Measurements from ENCODE around the gene NPHP1. TPM values are rescaled to one million over a fixed set of nuclear protein-coding genes. Genes with fewer than 3 reads are reported as not detected.

Gene NPHP1
- total and polyA plus RNA-seq, 10 donors = 1.2 to 4.6 (median 2.6) TPM

GRCh38 chr2:110140401-110140800 is 64.4 kb downstream of the NPHP1 start:
- no peaks in the 10 kb centered on the region for H3K9me3 ChIP-seq
- TF ChIP-seq POLR2A (IDR thresholded peaks at IDR 0.05) (no peak), POLR2AphosphoS5 (IDR thresholded peaks at IDR 0.05) (no peak), CTCF (IDR thresholded peaks at IDR 0.05 in 8 of 11, conservative IDR thresholded peaks at IDR 0.05 in 3 of 11) (no peak)
- H3K27ac ChIP-seq = no peak overlapping the region
- H3K27me3 ChIP-seq (replicated peaks in 1 of 7) = no peaks in the 10 kb centered on the region
- no peaks in the 10 kb centered on the region for H3K4me1 ChIP-seq
- WGBS, 5 donors = 89 to 98% (median 92%) methylated on average over 1 of the region's 1 CpG
- no peaks in the 10 kb centered on the region for H3K36me3 ChIP-seq
- H3K4me3 ChIP-seq = no peak overlapping the region
- intact Hi-C loops (cut with DNase I; ENCODE audit: low total_unique reads) = no loop called here
- no peak for DNase-seq

- intact Hi-C loops (cut with DNase I; ENCODE audit: low total_unique reads) = no loop called here
- Histone ChIP-seq H3K27ac (no peak overlapping the region), H3K4me1 (no peaks in the 10 kb centered on the region), H3K27me3 (replicated peaks in 1 of 7) (no peaks in the 10 kb centered on the region), H3K9me3 (peaks cover 0 to 31% (median 28%) of the 10 kb centered on the region in 8 donors), H3K4me3 (no peak overlapping the region), H3K36me3 (no peaks in the 10 kb centered on the region)
- no peak for DNase-seq
- TF ChIP-seq POLR2A (IDR thresholded peaks at IDR 0.05) = no peak
- no peak for TF ChIP-seq CTCF (IDR thresholded peaks at IDR 0.05 in 8 of 11, conservative IDR thresholded peaks at IDR 0.05 in 3 of 11)
- TF ChIP-seq POLR2AphosphoS5 (IDR thresholded peaks at IDR 0.05) = no peak
Measured at GRCh38 chr2:110134025-110134424, 70.8 kb downstream of the NPHP1 start.

DNA sequence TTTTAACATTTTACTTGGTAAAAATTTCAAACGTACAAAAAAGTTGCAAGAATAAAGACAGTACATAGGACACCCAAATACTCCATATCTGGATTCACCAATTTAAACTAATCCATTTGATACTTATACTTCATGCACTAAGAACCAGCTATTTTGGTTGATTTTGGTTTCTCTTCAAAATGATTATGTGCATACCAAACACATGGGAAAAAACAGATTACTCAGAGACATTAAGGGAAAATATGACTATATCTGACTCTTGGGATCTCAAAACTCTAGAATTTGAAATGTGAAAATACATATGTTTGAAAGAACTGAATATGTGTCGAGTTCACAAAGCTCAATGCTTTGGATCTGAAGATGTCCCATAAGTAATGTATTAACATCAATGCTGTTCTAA is 73.6 kb downstream of the NPHP1 start:
- Histone ChIP-seq H3K4me1 (no peaks in the 10 kb centered on the region), H3K27me3 (replicated peaks in 1 of 7) (no peaks in the 10 kb centered on the region), H3K36me3 (no peaks in the 10 kb centered on the region), H3K9me3 (peaks cover 0 to 31% (median 28%) of the 10 kb centered on the region in 8 donors), H3K4me3 (no peak overlapping the region), H3K27ac (no peak overlapping the region)
- TF ChIP-seq CTCF (IDR thresholded peaks at IDR 0.05 in 8 of 11, conservative IDR thresholded peaks at IDR 0.05 in 3 of 11) (no peak), POLR2A (IDR thresholded peaks at IDR 0.05) (no peak), POLR2AphosphoS5 (IDR thresholded peaks at IDR 0.05) (no peak)
- no peak for DNase-seq
- intact Hi-C loops (cut with DNase I; ENCODE audit: low total_unique reads) = no loop called here
- 77 to 91% (median 85%) methylated on average over 2 of the region's 2 CpGs for WGBS, 5 donors

GRCh38 chr2:110130757-110131156 is 74.1 kb downstream of the NPHP1 start:
- DNase-seq = no peak
- no peaks in the 10 kb centered on the region for H3K36me3 ChIP-seq
- H3K27ac ChIP-seq = no peak overlapping the region
- H3K27me3 ChIP-seq (replicated peaks in 1 of 7) = no peaks in the 10 kb centered on the region
- no peak overlapping the region for H3K4me3 ChIP-seq
- H3K4me1 ChIP-seq = no peaks in the 10 kb centered on the region
- intact Hi-C loops (cut with DNase I; ENCODE audit: low total_unique reads) = no loop called here
- WGBS, 5 donors = 83 to 89% (median 87%) methylated on average over 2 of the region's 2 CpGs
- H3K9me3 ChIP-seq = peaks cover 0 to 31% (median 28%) of the 10 kb centered on the region in 8 donors
- no peak for TF ChIP-seq POLR2A (IDR thresholded peaks at IDR 0.05)
- no peak for TF ChIP-seq POLR2AphosphoS5 (IDR thresholded peaks at IDR 0.05)
- TF ChIP-seq CTCF (IDR thresholded peaks at IDR 0.05 in 8 of 11, conservative IDR thresholded peaks at IDR 0.05 in 3 of 11) = no peak
